HCT116 (cell line): ENCODE results near the gene NXPH1. TPM values are rescaled to one million over a fixed set of nuclear protein-coding genes. Genes with fewer than 3 reads are reported as not detected.

Experiments used
- ATAC-seq: fragments of 200-7000 bp; cut with Tn5 transposase; 2 replicates; pipeline ENCODE4 v1.9.1; 2020; ENCODE audit warnings: mild to moderate bottlenecking, moderate library complexity
- BruUV-seq: library from RNA; stranded (reverse); fragments of 400-500 nt; replicated peaks from 2 replicates; lab custom pipeline; 2021; lab: Mats Ljungman, UMichigan
- CTCF ChIA-PET: fragments of 300-600 bp; sonication (Branson Sonifier 250); formaldehyde crosslinking; loops from one replicate; lab custom pipeline; 2021; ENCODE audit warnings: antibody characterized with exemption; lab: Charles Lee
- POLR2A ChIA-PET: fragments of 300-600, 350-600 bp; sonication (Branson Sonifier 250); formaldehyde crosslinking; loops from one replicate; lab custom pipeline; 2021; ENCODE audit warnings: antibody characterized with exemption; lab: Charles Lee
- RAD21 ChIA-PET, 2 experiments: fragments of 300-600 bp; sonication (Branson Sonifier 250); formaldehyde crosslinking; loops; one replicate each; lab custom pipeline; 2023; ENCODE audit warnings: low total read pairs in 2 of 2; ENCODE audit not compliant: uncharacterized antibody in 2 of 2, unreplicated experiment in 2 of 2, low non-redundant PET in 1 of 2; lab: Charles Lee
- DNase-seq: peaks from one replicate; pipeline ENCODE4 v3.0.0-alpha.2; 2010; ENCODE audit warnings: low read depth, low spot score
- H2AFZ ChIP-seq: fragments of 200-600 bp; shearing (Covaris generic), sonication (generic); 2 replicates; pipeline ENCODE4 v1.6.1; 2017; ENCODE audit warnings: low read depth, mixed run types, mixed read lengths, antibody characterized with exemption, low read length; ENCODE audit not compliant: poor library complexity, severe bottlenecking
- H3K27ac ChIP-seq: 2 replicates; pipeline ENCODE4 v1.5.1; 2012; ENCODE audit warnings: low read depth, low read length
- H3K27me3 ChIP-seq: fragments of 200-600 bp; sonication (generic); 2 replicates; pipeline ENCODE4 v1.6.1; 2016; ENCODE audit warnings: mixed run types, low read length, mixed read lengths; ENCODE audit not compliant: insufficient read depth
- H3K36me3 ChIP-seq, 2 experiments: fragments of 200-500 bp in 1 of 2; fragments of 200-600 bp in 1 of 2; sonication (Bioruptor generic) in 1 of 2; sonication (generic) in 1 of 2; 2 replicates each; pipeline versions ENCODE4 v1.5.1 to v1.6.1; 2014 to 2016; ENCODE audit warnings: low read length in 2 of 2, inconsistent platforms in 1 of 2, mixed read lengths in 1 of 2, mixed run types in 1 of 2; ENCODE audit not compliant: insufficient read depth in 2 of 2, control insufficient read depth in 1 of 2
- H3K4me1 ChIP-seq, 2 experiments: fragments of 200-600 bp in 1 of 2; sonication (generic) in 1 of 2; 2 replicates each; pipeline versions ENCODE4 v1.5.1 to v1.6.1; 2012 to 2017; ENCODE audit warnings: low read length in 2 of 2, inconsistent platforms in 1 of 2, mild to moderate bottlenecking in 1 of 2, mixed read lengths in 1 of 2, mixed run types in 1 of 2, moderate library complexity in 1 of 2; ENCODE audit not compliant: insufficient read depth in 2 of 2, control insufficient read depth in 1 of 2
- H3K4me2 ChIP-seq: fragments of 200-600 bp; sonication (generic); 2 replicates; pipeline ENCODE4 v1.6.1; 2017; ENCODE audit warnings: mixed run types, low read length, mixed read lengths
- H3K4me3 ChIP-seq, 2 experiments: fragments of 200-600 bp in 1 of 2; sonication (generic) in 1 of 2; replicated peaks in 1 of 2; 2 replicates each; pipeline ENCODE4 v1.5.1; 2011 to 2016; ENCODE audit warnings: low read length in 2 of 2, control low read depth in 1 of 2, low read depth in 1 of 2, mild to moderate bottlenecking in 1 of 2, mixed read lengths in 1 of 2, mixed run types in 1 of 2
- H3K79me2 ChIP-seq: fragments of 200-600 bp; sonication (generic); 2 replicates; pipeline ENCODE4 v1.6.1; 2017; ENCODE audit warnings: mild to moderate bottlenecking, mixed run types, low read length, moderate library complexity, mixed read lengths; ENCODE audit not compliant: insufficient read depth
- H3K9ac ChIP-seq: fragments of 200-600 bp; sonication (generic); 2 replicates; pipeline ENCODE4 v1.6.1; 2016; ENCODE audit warnings: low read length, mixed read lengths
- H3K9me2 ChIP-seq: fragments of 200-600 bp; sonication (generic), shearing (Covaris generic); 2 replicates; pipeline ENCODE4 v1.6.1; 2017; ENCODE audit warnings: mixed run types, mild to moderate bottlenecking, moderate library complexity; ENCODE audit not compliant: insufficient read depth
- H3K9me3 ChIP-seq, 2 experiments: fragments of 200-500 bp in 1 of 2; fragments of 200-600 bp in 1 of 2; sonication (Bioruptor generic) in 1 of 2; sonication (generic) in 1 of 2; 2 replicates each; pipeline ENCODE4 v1.6.1; 2014 to 2017; ENCODE audit warnings: low read length in 2 of 2, mixed read lengths in 2 of 2, inconsistent platforms in 1 of 2, low read depth in 1 of 2, mild to moderate bottlenecking in 1 of 2, mixed run types in 1 of 2, moderate library complexity in 1 of 2; ENCODE audit not compliant: control insufficient read depth in 1 of 2, insufficient read depth in 1 of 2
- H4K20me1 ChIP-seq: fragments of 200-600 bp; sonication (generic), shearing (Covaris generic); 2 replicates; pipeline ENCODE4 v1.6.1; 2017; ENCODE audit warnings: mixed run types, mild to moderate bottlenecking, moderate library complexity; ENCODE audit not compliant: insufficient read depth
- POLR2A ChIP-seq: IDR thresholded peaks from 2 replicates; pipeline ENCODE4 v1.7.0; 2011; ENCODE audit warnings: borderline replicate concordance; ENCODE audit not compliant: insufficient read depth, insufficient read length; ENCODE audit errors: extremely low read depth
- SP1 ChIP-seq: IDR thresholded peaks from 2 replicates; pipeline ENCODE4 v1.6.1; 2012; ENCODE audit warnings: low read depth
- TCF7L2 ChIP-seq: IDR thresholded peaks from 2 replicates; pipeline ENCODE4 v1.7.0; 2011; ENCODE audit warnings: borderline replicate concordance, inconsistent platforms; ENCODE audit not compliant: insufficient read depth, insufficient read length; ENCODE audit errors: extremely low read depth
- intact Hi-C: fragments of 100-400 bp; cut with micrococcal nuclease; formaldehyde crosslinking; loops from 2 replicates; pipeline ENCODE4 v1.10.0; 2022
- total RNA-seq: library from RNA; stranded (reverse); gene quantifications from one replicate; pipeline ENCODE4 v1.2.1, GENCODE V29; 2021; ENCODE audit not compliant: unreplicated experiment
- TF ChIP-seq, protein P1 (sequence below): IDR thresholded peaks from 2 replicates; pipeline ENCODE4 v1.6.1; 2012

Gene NXPH1
- total RNA-seq, 1 experiment from 2014 or later: 0.17 TPM

- H3K36me3 ChIP-seq: no peaks in the 10 kb centered on the region
- no peaks in the 10 kb centered on the region for H3K9me3 ChIP-seq
- POLR2A ChIA-PET: no interaction called here
- CTCF ChIA-PET: no interaction called here
- H3K9ac ChIP-seq: no peak overlapping the region
- RAD21 ChIA-PET: no interaction called here
- no peaks in the 10 kb centered on the region for H3K79me2 ChIP-seq
- no TSS peak for BruUV-seq
- TF ChIP-seq POLR2A (no peak), SP1 (no peak), TCF7L2 (no peak)
- no peaks in the 10 kb centered on the region for H4K20me1 ChIP-seq
- no peak overlapping the region for H2AFZ ChIP-seq
- H3K9me2 ChIP-seq: no peaks in the 10 kb centered on the region
- H3K4me3 ChIP-seq: no peak overlapping the region
- no peak for DNase-seq
- intact Hi-C loops: no loop called here
- H3K27me3 ChIP-seq: no peaks in the 10 kb centered on the region
- no peak overlapping the region for H3K27ac ChIP-seq
- no peak for ATAC-seq
- no peak overlapping the region for H3K4me2 ChIP-seq
- H3K4me1 ChIP-seq: no peaks in the 10 kb centered on the region
Measured at GRCh38 chr7:8411103-8411502, 22.3 kb upstream of the NXPH1 start.

GRCh38 chr7:8413600-8413999 lies 19.8 kb upstream of the NXPH1 start:
- ATAC-seq: no peak
- Histone ChIP-seq H3K4me3 (no peak overlapping the region), H4K20me1 (no peaks in the 10 kb centered on the region), H3K27ac (no peak overlapping the region), H3K79me2 (no peaks in the 10 kb centered on the region), H3K36me3 (no peaks in the 10 kb centered on the region), H3K9me3 (no peaks in the 10 kb centered on the region), H3K9me2 (no peaks in the 10 kb centered on the region), H3K9ac (no peak overlapping the region), H3K4me2 (no peak overlapping the region), H3K27me3 (no peaks in the 10 kb centered on the region), H3K4me1 (no peaks in the 10 kb centered on the region), H2AFZ (no peak overlapping the region)
- ChIA-PET POLR2A (no interaction called here), CTCF (no interaction called here), RAD21 (no interaction called here)
- intact Hi-C loops: no loop called here
- DNase-seq: no peak
- no TSS peak for BruUV-seq
- no peak for TF ChIP-seq POLR2A
- TF ChIP-seq, protein P1, sequence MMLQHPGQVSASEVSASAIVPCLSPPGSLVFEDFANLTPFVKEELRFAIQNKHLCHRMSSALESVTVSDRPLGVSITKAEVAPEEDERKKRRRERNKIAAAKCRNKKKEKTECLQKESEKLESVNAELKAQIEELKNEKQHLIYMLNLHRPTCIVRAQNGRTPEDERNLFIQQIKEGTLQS: no peak
- TF ChIP-seq SP1: no peak
